ENCODE data around the gene EFNA1.
"Not testable (repeated sequence)": the region's sequence is repeated elsewhere in the genome, so short reads cannot be mapped to it uniquely, and the experiment has no call there.

DNA sequence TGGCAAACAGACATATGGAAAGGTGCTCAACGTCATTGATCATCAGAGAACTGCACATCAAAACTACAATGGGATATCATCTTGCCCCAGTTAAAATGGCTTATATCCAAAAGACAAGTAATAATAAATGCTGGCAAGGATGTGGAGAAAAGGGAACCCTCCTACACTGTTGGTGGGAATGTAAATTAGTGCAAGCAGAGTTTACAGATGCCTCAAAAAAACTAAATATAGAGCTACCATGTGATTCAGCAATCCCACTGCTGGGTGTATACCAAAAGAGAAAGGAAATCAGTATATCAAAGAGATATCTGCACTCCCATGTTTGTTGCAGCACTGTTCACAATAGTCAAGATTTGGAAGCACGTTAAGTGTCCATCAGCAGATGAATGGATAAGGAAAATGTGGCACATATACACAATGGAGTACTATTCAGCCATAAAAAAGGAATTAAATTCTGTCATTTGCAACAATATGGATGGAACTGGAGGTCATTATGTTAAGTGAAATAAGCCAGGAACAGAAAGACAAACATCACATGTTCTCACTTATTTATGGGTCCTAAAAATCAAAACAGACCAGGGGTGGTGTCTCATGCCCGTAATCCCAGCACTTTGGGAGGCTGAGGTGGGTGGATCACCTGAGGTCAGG is 28.4 kb downstream of the EFNA1 start:
- TF ChIP-seq RAD21 (IDR thresholded peaks at IDR 0.05; ENCODE audit: low read length); POLR2A (IDR thresholded peaks at IDR 0.05; ENCODE audit: low read depth, low read length); CEBPB (IDR thresholded peaks at IDR 0.05; ENCODE audit: low read depth, low read length); MAZ (IDR thresholded peaks at IDR 0.05; ENCODE audit: borderline replicate concordance, low read depth, low read length); FOS (IDR thresholded peaks at IDR 0.05; ENCODE audit: low read depth, low read length): not testable (repeated sequence)
- TF ChIP-seq, protein P1, sequence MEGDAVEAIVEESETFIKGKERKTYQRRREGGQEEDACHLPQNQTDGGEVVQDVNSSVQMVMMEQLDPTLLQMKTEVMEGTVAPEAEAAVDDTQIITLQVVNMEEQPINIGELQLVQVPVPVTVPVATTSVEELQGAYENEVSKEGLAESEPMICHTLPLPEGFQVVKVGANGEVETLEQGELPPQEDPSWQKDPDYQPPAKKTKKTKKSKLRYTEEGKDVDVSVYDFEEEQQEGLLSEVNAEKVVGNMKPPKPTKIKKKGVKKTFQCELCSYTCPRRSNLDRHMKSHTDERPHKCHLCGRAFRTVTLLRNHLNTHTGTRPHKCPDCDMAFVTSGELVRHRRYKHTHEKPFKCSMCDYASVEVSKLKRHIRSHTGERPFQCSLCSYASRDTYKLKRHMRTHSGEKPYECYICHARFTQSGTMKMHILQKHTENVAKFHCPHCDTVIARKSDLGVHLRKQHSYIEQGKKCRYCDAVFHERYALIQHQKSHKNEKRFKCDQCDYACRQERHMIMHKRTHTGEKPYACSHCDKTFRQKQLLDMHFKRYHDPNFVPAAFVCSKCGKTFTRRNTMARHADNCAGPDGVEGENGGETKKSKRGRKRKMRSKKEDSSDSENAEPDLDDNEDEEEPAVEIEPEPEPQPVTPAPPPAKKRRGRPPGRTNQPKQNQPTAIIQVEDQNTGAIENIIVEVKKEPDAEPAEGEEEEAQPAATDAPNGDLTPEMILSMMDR (conservative IDR thresholded peaks at IDR 0.05; ENCODE audit: low read depth, low read length) = not testable (repeated sequence)
